GM11168 (cell line): ENCODE results near the gene PRDM5.
"Not testable (repeated sequence)": the region's sequence is repeated elsewhere in the genome, so short reads cannot be mapped to it uniquely, and the experiment has no call there.

ENCODE experiments used
- in situ Hi-C: fragments of 300-500 bp; cut with MboI; formaldehyde crosslinking; loops from one replicate; pipeline ENCODE4 v1.12.0; 2022; ENCODE audit warnings: low sequenced_read_pairs; ENCODE audit not compliant: unreplicated experiment

PRDM5 gene

DNA sequence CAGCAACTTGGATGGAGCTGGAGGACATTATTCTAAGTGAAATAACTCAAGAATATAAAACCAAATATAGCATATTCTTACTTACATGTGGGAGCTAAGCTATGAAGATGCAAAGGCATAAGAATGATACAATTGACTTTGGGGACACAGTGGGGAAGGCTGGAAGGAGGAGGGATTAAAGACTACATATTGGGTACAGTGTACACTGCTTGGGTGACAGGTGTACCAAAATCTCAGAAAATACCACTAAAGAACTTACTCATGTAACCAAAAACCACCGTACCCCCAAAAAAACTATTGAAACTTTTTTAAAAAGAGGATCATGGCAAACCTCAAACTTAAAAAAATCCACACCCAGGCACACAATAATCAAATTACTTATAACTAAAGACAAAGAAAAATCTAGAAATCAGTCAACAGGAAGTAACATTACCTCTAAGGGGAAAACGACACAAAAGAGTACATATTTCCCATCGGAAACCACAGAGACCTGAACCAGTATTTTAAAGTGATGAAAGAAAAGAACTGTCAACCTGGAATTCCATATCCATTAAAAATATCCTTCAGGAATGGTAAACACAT, 241.8 kb downstream of the PRDM5 start:
- in situ Hi-C loops = no loop called here

DNA sequence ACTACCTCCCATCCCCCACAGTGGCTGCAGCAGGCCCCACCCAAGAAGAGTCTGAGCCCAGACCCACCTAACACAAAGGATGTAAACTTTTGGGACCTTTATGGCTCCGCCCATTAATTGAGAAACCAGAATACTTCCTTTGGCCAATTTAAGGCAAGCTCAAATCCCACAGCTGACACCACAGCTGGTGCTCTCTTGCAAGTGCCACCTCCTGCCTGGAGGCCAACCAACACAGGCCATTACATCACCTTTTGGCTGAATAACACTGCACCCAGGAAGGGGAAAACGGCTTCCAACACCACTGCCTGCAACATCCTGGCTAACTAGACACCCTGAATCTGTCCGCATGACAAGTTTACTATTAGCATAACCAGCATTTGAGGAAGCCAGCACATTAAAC, 248.8 kb downstream of the PRDM5 start:
- in situ Hi-C loops = no loop called here

DNA sequence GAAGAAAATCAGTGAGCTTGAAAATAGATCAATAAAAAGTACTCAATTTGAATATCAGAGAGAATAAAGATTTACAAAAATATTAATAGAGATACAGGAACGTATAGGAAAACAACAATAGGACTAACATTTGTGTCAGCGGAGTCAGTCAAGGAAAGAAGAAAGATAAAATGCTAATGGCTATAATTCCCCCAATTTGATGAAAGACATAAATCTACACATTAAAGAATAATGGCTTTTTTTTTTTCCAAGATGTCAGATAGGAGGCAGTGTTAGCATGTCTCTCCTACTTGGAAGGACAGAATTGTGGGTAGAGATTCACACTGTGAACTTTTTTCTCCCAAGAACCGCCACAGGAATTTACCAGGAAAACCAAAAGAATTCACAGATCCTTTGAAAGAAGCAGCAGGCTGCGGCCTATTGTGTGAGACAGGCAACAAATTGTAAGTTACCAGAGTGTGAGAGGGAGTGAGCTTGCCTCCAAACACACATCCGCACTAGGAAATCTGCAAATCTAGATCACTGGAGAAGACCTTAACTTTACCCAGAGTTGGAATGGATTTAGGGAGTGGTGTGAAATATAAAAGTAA, 249.9 kb downstream of the PRDM5 start:
- in situ Hi-C loops = no loop called here

DNA sequence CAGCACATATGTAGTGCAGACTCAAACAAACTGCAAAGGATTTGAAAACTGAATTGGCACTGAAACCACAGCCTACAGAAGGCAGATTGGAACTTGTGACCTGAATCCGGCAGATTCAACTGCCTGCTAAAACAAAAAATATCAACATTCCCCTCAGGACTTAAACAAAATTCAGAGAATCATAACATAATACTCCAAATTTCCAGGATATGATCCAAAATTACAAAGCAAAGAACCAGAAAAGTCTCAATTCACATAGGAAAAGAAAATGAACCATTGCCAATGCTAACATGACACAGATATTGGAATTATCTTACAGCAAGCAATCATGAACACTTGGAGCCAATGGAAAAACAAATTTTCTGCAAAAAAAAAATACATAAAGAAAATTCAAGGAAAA, 250.4 kb downstream of the PRDM5 start:
- in situ Hi-C loops = no loop called here

DNA sequence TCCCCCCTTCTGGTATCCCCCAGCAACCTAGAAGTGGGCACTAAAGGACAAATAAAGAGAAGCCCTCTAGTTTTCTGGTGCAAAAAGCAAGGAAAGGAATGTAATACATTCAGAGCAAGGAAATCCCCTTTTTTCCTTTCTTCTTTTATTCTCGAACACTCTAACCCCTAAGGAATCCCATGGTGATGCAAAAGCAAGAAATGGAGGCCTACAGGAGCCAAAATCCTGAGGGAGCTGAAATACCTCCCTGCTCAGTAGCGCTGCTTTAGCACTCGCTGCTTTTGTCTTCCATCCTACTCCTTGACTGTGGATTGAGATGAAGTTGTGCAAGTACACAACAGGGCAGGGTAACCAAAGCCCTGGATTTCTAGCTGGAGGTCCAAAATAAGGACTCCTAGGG, 251.0 kb downstream of the PRDM5 start:
- in situ Hi-C loops = no loop called here

DNA sequence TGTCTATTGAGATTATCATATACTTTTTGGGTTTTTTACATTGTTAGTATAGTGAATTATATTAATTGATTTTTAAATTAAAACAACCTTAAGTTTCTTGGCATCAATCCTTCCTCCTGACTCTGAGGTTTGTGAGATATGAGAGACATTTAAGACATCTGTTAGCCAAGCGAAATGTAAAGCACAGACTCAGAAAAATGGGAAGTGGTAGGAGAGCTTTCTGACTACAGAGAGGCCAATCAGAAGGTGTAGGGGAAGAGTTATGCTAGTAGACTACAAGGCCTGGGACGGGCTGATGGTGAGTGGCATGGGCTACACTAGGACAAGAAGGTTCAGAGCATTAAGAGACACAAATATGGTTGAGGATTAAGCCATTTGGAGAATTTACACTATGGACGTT, 255.4 kb downstream of the PRDM5 start:
- in situ Hi-C loops = no loop called here

DNA sequence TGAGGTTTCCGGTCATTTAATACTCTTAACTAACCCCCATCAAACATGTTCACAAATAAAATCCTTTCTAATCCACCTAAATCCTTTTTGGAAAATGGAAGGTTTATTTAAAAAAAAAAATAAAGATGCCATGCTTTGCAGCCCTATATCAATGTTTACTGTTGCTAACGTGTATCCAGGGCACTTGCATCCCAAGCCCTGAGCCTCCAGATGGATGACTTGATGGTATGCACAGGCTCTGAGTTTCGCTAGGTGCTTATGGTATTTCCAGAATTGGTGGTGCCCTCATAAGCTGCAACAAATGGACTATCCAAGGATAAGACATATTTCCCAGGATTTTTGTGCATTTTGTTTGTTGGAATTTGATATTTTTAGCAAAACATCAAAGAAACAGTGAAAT, 257.7 kb downstream of the PRDM5 start:
- in situ Hi-C loops = no loop called here

DNA sequence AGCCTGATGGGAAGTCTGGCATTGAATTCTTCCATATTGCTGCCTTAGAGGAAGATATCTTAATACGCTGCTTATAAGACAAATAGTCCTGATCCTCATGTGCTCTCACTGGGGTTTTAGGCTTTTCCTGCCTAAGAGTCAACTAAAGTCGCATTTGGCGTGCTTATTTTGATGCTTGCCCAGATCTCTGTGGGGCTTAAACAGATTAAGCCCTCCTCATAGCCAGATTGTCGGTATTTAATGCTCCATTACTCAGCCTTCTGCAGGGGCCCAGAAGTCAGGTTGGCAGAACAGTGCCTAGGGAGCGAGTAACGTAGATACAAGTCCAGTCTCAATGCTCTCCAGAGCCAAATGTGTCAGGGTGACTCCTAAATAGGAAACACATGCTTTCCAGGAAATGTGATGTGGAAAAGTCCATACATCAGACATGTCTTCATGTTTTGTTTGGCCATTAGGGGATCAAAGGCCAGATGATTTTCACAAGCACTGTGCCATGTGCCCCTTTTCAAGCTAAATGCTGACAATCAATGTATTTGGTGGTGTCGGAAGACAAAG, 262.8 kb downstream of the PRDM5 start:
- in situ Hi-C loops = no loop called here

DNA sequence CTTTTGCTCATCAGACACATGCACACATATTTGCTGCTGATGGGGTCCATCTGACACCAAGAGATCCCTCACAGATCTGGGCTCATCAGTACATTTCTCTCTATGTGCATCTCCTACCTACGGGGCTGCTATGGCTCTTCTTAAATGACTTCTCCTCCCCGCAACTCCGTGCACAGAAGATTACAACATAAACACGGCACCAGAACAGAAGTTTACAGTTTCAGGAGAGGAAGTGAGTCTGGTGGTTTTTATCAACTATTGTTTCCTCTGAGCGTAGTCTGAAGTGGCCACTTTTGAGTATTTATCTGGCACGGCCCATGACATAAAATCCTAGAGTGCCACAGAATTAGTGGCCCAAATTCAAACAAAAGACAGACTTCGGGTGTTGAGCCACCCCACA, 263.8 kb downstream of the PRDM5 start:
- in situ Hi-C loops = no loop called here

DNA sequence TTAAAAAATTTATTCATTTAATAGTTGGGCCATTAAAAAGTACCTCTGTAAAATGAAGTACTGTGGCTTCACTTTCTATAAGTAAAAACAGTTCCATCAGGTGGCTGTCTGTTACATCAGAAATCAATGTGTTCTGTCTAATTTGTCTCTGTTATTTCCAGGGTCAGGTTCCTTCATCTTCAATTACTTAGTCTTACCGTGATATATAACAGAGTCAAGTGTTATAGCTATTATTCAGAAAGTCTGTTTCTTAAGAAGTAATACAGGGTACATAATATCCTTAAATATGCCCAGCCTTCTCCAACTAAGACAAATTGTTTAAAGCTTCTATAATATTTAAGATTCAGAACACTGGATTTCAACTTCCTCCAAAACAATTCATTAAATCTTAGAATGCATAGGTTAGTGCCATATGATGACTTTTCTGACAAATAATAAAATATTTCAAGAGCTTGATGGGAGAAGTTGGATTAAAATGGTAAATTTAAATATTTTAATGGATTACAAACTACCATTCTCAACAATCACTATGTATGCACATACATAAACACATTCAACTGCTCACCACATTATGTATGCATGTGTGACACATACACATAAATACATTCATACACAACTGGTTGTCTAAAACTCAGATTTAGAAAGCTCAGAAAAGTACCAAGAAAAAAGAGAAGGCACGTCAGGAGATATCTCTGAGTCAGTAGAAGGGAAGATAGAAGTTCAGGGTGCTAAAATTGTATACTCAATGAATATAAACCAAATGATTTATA, 268.5 kb downstream of the PRDM5 start:
- in situ Hi-C loops = no loop called here

DNA sequence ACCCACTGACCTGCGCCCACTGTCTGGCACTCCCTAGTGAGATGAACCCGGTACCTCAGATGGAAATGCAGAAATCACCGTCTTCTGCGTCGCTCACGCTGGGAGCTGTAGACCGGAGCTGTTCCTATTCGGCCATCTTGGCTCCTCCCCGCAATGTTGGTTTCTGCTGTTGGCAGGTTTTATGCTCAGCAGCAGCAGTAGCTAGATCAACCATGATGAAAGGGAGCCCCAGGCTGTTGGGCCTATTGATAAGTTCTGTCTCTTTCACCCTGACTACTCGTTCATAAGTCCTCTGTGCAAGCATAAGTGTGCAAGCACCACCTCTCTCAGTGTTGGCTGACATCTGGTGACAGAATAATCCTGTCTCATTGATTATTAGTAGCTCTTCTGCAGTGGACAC, 274.2 kb downstream of the PRDM5 start:
- in situ Hi-C loops = not testable (repeated sequence)
